HFF-Myc (cell line): ENCODE data around the gene POM121L12.

Experiments
- DNase-seq: peaks from one replicate; pipeline ENCODE4 v3.0.0-alpha.2; 2011; ENCODE audit warnings: low read depth; ENCODE audit errors: extremely low read depth
- H3K4me3 ChIP-seq: replicated peaks from 2 replicates; pipeline ENCODE4 v1.5.1; 2011; ENCODE audit warnings: low read depth, mild to moderate bottlenecking, control low read depth, low read length
- CTCF ChIP-seq: IDR thresholded peaks from 2 replicates; pipeline ENCODE4 v1.5.1; 2012; ENCODE audit warnings: mild to moderate bottlenecking, low read depth, low read length, control low read depth; ENCODE audit errors: missing control alignments

POM121L12 gene

DNA sequence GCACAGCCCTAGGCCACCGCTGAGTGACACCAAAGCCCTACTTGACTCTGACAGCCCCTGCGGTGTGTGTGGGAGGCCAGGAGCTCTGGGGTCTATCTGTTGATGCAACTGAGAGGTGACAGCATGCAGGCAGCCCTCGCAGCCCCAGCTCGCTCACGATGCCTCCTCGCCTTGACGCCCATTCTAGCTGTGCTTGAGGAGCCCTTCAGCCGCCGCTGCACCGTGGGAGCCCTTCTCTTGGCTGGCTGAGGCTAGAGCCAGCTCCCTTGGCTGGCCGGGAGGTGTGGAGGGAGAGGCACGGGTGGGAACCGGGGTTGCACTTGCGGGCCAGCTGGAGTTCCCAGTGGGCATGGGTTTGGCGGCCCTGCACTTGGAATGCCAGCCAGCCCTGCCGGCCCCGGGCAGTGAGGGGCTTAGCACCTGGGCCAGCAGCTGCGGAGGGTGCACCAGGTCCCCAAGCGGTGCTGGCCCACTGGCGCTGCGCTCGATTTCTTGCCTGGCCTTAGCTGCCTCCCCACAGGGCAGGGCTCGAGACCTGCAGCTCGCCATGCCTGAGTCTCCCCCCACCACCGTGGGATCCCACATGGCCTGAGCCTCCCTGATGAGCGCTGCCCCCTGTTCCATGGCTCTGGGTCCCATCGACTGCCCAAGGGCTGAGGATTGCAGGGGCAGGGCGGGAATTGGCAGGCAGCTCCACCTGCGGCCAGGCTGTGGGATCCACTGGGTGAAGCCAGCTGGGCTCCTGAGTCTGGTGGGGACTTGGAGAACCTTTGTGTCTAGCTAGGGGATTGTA is 31.6 kb upstream of the POM121L12 start:
- no peak overlapping the region for H3K4me3 ChIP-seq
- no peak for TF ChIP-seq CTCF
- DNase-seq: no peak

DNA sequence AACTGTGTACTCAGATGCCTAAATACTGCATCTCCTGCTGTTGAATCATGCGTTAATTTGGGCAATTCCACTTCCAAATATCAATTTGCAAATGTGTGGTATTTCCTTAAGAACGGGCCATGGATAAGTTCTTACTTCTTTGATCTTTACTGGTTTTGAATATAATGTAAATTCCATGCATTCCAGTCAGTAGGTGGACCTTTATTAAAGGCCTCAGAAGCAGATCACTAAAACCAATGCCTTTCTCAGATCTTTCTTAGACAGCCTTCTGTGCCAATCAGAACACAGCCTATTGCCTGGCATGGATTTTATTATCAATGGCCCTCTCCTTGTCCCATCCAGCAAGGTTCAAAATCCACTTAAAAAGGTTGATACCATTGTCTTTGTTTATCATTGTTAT is 21.5 kb upstream of the POM121L12 start:
- H3K4me3 ChIP-seq: no peak overlapping the region
- no peak for TF ChIP-seq CTCF
- DNase-seq: no peak

- no peak overlapping the region for H3K4me3 ChIP-seq
- DNase-seq: no peak
- TF ChIP-seq CTCF: no peak
Measured at GRCh38 chr7:53015463-53015862, 20.0 kb upstream of the POM121L12 start.

GRCh38 chr7:53022893-53023292 is 12.5 kb upstream of the POM121L12 start:
- TF ChIP-seq CTCF: no peak
- no peak for DNase-seq
- no peak overlapping the region for H3K4me3 ChIP-seq

- H3K4me3 ChIP-seq: no peak overlapping the region
- no peak for DNase-seq
- TF ChIP-seq CTCF: no peak
Measured at GRCh38 chr7:53048638-53049037, 13.2 kb downstream of the POM121L12 start.

- no peak overlapping the region for H3K4me3 ChIP-seq
- DNase-seq: no peak
- no peak for TF ChIP-seq CTCF
Measured at GRCh38 chr7:53050433-53050832, 15.0 kb downstream of the POM121L12 start.

- no peak for DNase-seq
- no peak for TF ChIP-seq CTCF
- no peak overlapping the region for H3K4me3 ChIP-seq
Measured at GRCh38 chr7:53059591-53059990, 24.2 kb downstream of the POM121L12 start.
